Mammary epithelial cell (primary cell): Measurements from ENCODE around the gene HERC4.

ENCODE experiments used
- EZH2 ChIP-seq: IDR thresholded peaks from 2 replicates; pipeline ENCODE4 v1.6.1; 2012; ENCODE audit warnings: low read length, inconsistent platforms, borderline replicate concordance
- TF ChIP-seq, protein P1 (sequence below), 2 donors: IDR thresholded peaks in 1 of 2; conservative IDR thresholded peaks in 1 of 2; 2 replicates each; pipeline ENCODE4 v1.5.1; 2011 to 2012; ENCODE audit warnings: inconsistent platforms in 2 of 2, low read length in 2 of 2, mild to moderate bottlenecking in 2 of 2, control low read depth in 1 of 2, low read depth in 1 of 2; ENCODE audit not compliant: insufficient read depth in 1 of 2; ENCODE audit errors: extremely low read depth in 1 of 2

DNA sequence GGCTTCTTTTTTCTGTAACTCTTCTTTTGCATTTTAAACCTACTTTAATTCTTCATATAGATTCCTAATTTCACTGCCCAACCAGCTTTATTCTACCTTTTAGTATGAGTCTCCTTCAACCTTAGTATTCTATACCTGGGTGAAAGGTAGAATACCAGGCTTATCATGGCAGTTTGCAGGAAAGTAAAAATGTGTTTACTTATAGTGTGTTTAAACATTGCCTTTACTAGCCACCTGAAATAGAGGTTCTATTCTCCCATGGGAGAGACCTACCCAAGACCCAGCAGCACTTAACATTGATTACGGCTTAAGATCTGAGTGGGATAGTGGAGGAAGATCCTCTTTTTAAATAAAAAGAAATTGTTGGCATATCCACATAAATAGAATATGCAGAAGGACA lies 32.6 kb upstream of the HERC4 start:
- TF ChIP-seq, protein P1, sequence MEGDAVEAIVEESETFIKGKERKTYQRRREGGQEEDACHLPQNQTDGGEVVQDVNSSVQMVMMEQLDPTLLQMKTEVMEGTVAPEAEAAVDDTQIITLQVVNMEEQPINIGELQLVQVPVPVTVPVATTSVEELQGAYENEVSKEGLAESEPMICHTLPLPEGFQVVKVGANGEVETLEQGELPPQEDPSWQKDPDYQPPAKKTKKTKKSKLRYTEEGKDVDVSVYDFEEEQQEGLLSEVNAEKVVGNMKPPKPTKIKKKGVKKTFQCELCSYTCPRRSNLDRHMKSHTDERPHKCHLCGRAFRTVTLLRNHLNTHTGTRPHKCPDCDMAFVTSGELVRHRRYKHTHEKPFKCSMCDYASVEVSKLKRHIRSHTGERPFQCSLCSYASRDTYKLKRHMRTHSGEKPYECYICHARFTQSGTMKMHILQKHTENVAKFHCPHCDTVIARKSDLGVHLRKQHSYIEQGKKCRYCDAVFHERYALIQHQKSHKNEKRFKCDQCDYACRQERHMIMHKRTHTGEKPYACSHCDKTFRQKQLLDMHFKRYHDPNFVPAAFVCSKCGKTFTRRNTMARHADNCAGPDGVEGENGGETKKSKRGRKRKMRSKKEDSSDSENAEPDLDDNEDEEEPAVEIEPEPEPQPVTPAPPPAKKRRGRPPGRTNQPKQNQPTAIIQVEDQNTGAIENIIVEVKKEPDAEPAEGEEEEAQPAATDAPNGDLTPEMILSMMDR (conservative IDR thresholded peaks at IDR 0.05 in 1 of 2, IDR thresholded peaks at IDR 0.05 in 1 of 2; ENCODE audit: extremely low read depth in 1 of 2, insufficient read depth in 1 of 2, low read depth in 1 of 2, low read length in 2 of 2) = no peak
- TF ChIP-seq EZH2 = no peak
